RCC 7860 (cell line): ENCODE results near the gene ATRNL1.
"Not testable (repeated sequence)": the region's sequence is repeated elsewhere in the genome, so short reads cannot be mapped to it uniquely, and the experiment has no call there.

Experiments
- DNase-seq: peaks from one replicate; pipeline ENCODE4 v3.0.0-alpha.2; 2015; ENCODE audit warnings: low spot score
- FAIRE-seq: peaks from 2 replicates; lab custom pipeline; 2012; peaks lifted over from hg19 to GRCh38; lab: Jason Lieb, UNC

The ATRNL1 gene

GRCh38 chr10:115084277-115084850, 8.8 kb upstream of the ATRNL1 start:
- FAIRE-seq (no peak), DNase-seq (no peak)

DNA sequence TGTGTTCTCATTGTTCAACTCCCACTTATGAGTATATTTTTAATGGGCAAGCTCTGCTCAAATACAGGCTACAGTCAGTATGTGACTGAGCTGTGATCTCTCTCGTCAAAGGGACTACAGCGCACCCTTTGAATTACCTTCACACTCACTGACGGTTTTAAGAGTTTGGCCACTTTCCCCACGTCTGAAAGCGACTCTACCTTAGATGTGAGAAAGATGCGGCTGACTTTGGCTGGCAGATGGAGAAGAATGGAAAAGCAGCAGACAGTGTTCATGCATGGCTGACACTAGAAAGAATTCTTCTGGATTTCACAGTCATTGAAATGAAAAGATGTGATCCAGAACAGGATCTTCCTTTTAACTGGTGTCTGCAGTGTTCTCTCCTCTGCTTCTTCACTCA, 2.0 kb upstream of the ATRNL1 start:
- DNase-seq (no peak), FAIRE-seq (no peak)

GRCh38 chr10:115092258-115092554, 959 bp upstream of the ATRNL1 start:
- no peak for DNase-seq
- FAIRE-seq, result no peak

DNA sequence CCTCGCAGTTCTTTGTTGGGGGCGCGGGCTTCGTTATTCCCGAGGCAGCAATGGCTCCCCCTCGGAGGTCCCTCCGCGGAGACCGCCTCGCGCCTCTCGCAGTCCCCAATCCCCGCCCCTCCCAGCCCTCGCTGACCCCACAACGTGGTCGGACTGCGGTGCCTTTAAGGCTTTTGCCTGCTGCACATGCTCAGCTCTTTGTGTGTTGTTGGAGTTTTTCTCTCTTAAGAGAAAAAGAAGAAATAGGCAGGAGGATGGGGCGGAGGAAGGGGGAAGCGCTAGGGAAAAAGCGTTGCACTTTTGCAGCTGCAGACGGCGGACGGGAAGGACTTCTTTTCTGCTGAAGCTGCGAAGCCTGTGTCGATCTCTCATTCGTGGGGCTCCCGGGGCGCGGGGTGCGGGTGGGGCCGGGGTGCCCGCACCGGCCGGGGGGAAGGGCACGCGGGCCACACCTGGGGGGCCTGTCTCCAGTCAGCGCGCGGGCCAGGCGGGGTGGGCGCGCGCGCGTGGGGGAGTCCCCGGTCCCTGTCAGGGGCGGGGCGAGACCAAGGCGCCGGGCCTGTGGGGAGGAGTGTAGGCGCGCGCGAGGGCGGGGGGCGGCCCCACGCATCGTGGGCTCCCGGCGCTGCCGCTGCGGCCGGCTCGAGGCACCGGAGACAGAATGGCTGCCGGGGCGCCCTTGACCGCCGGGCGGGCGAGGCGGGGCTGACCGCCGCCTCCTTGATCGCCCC, 445 bp upstream of the ATRNL1 start:
- FAIRE-seq (no peak), DNase-seq (no peak)

GRCh38 chr10:115093776-115094408, 727 bp downstream of the ATRNL1 start:
- DNase-seq (no peak), FAIRE-seq (no peak)

- FAIRE-seq (no peak), DNase-seq (no peak)
Observed at GRCh38 chr10:115094416-115095140, 1.4 kb downstream of the ATRNL1 start.

DNA sequence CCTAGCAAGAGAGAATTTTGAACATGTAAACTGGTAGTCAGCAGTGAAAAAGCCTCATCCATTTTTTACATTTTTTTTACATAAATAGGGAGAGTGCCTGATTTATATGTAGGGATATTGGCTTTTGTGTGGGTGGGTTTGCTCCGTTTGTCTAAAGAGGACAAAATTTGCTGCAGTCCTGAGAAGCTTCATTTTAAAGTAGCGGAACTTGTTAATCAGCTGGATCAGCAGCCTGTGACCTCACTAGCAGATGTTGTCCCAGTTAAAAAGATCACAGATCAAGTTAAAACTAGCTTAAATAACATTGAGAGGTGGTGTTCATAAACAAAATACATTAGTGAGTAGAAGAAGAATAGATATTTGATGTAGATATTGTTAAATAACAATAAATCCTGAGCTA, 2.6 kb downstream of the ATRNL1 start:
- FAIRE-seq, result no peak
- DNase-seq, result no peak

GRCh38 chr10:115103700-115104099, 10.5 kb downstream of the ATRNL1 start:
- DNase-seq (no peak), FAIRE-seq (no peak)

DNA sequence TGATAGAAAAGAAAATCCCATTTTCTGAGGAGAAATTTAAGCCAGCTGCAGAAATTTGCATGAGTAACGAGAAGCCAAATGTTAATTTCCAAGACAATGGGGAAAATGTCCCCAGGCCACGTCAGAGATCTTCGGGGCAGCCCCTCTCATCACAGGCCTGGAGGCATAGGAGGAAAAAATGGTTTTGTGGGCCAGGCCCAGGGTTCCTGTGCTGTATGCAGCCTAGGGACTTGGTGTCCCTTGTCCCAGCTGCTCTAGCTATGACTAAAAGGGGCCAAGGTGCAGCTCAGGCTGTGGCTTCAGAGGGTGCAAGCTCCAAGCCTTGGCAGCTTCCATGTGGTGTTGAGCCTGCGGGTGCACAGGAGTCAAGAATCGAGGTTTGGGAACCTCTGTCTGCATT, 12.2 kb downstream of the ATRNL1 start:
- not testable (repeated sequence) for FAIRE-seq, DNase-seq

- DNase-seq (no peak), FAIRE-seq (no peak)
Observed at GRCh38 chr10:115107830-115108229, 14.7 kb downstream of the ATRNL1 start.

- no peak for DNase-seq
- no peak for FAIRE-seq
Observed at GRCh38 chr10:115117301-115117700, 24.1 kb downstream of the ATRNL1 start.

DNA sequence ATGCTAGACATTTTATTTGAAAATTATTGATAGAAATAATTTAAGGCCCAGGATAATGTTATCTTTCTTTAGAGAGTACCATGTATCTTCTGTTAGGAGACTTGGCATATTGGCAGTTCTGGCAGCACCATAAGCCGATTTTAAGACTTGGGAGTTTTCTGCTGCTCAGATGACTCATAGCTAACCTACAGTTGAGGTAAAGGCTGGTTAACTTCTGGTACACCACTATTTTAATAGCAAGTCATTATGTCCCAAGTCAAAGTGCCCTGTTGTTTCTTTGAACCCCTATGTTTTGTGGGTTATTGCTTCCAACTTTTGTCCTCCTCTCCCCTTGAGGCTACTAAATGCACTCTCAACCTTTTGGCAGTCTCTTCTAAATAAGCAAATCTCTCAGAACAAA, 25.2 kb downstream of the ATRNL1 start:
- no peak for DNase-seq

GRCh38 chr10:115125505-115125904, 32.3 kb downstream of the ATRNL1 start:
- DNase-seq, result no peak
- no peak for FAIRE-seq

More for the DNA sequence above, 25.2 kb downstream of the ATRNL1 start:
- FAIRE-seq, result peak; percentile 57

- FAIRE-seq (peak; percentile 90), DNase-seq (peak; percentile 50)
Observed at GRCh38 chr10:115129752-115130151, 36.6 kb downstream of the ATRNL1 start.

- no peak for FAIRE-seq
- no peak for DNase-seq
Observed at GRCh38 chr10:115136616-115137015, 43.5 kb downstream of the ATRNL1 start.

DNA sequence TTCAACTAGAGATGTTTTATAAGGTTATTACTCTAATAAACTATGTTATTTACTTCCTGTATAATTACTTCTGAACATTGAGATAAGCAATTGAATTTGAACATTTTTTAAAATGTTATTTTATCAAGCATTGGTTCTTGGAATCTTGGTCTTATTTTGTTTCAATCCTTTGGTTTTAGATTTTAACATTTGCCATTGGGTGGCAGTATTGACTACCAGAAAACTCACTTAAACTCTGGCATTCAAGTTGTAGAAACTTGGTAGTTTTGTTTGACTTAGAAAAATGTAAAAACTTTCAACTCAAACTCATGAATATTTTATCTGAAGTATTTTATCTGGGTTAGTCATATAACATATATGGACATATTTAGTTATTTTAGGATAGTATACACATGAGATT, 48.1 kb downstream of the ATRNL1 start:
- peak; percentile 88 for FAIRE-seq
- peak; percentile 21 for DNase-seq

- FAIRE-seq, result no peak
Observed at GRCh38 chr10:115157357-115157756, 64.2 kb downstream of the ATRNL1 start.

GRCh38 chr10:115163129-115163528, 70.0 kb downstream of the ATRNL1 start:
- FAIRE-seq, result no peak
- no peak for DNase-seq

More at GRCh38 chr10:115157357-115157756, 64.2 kb downstream of the ATRNL1 start:
- DNase-seq, result no peak

- no peak for FAIRE-seq
- DNase-seq, result no peak
Observed at GRCh38 chr10:115164220-115164619, 71.1 kb downstream of the ATRNL1 start.

DNA sequence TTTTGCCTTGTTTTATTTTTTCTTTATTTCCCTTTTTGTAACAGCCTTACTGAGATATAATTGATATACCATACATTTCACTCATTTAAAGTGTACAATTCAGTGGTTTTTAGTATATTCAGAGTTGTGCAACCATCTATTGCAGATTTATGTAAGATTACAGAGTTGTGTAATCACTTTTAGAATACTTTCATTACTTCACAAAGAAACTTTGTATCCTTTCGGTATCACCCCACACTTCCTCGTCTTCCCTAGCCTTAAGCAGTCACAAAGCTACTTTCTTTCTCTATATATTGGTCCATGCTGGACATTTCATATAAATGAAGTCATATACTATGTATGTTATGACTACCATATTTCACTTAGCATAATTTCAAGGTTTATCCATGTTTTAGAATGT, 74.6 kb downstream of the ATRNL1 start:
- DNase-seq (no peak), FAIRE-seq (no peak)

GRCh38 chr10:115171392-115171960, 78.3 kb downstream of the ATRNL1 start:
- DNase-seq (peak; percentile 37), FAIRE-seq (peak; percentile 85)
